Keratinocyte (primary cell): Measurements from ENCODE around the gene DDX53.

Source experiments
- EZH2 ChIP-seq: IDR thresholded peaks from one replicate; pipeline ENCODE4 v1.6.1; 2012; ENCODE audit warnings: inconsistent platforms, mild to moderate bottlenecking, low read length, moderate library complexity
- TF ChIP-seq, protein P1 (sequence below), 3 experiments: IDR thresholded peaks in 1 of 3; conservative IDR thresholded peaks in 1 of 3; optimal IDR thresholded peaks in 1 of 3; 2 replicates in 2 of 3; 3 replicates in 1 of 3; pipeline versions ENCODE3 to v1.5.1; 2011; ENCODE audit warnings: low read length in 3 of 3, mild to moderate bottlenecking in 3 of 3, moderate library complexity in 2 of 3, control low read depth in 1 of 3, inconsistent platforms in 1 of 3; ENCODE audit not compliant: insufficient read depth in 2 of 3; ENCODE audit errors: extremely low read depth in 1 of 3

DNA sequence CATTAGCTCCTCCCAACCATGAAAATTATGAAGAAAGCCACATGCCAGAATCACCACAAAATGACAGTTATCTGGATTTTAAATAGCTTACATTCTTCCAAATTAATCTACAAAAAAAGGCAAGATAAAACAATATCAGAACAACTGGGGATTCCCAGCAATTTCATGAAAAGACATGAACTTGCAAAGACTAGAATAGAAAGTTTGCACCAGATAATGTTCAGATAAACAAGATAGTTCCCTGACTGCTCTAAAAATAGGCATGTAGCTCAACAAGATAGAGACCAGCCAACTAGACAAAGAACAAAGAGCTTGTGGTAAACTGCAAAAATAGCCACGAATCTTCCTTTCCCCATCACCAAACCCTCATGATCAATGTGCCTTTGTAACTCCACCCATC, 30.3 kb upstream of the DDX53 start:
- TF ChIP-seq EZH2: no peak
- TF ChIP-seq, protein P1, sequence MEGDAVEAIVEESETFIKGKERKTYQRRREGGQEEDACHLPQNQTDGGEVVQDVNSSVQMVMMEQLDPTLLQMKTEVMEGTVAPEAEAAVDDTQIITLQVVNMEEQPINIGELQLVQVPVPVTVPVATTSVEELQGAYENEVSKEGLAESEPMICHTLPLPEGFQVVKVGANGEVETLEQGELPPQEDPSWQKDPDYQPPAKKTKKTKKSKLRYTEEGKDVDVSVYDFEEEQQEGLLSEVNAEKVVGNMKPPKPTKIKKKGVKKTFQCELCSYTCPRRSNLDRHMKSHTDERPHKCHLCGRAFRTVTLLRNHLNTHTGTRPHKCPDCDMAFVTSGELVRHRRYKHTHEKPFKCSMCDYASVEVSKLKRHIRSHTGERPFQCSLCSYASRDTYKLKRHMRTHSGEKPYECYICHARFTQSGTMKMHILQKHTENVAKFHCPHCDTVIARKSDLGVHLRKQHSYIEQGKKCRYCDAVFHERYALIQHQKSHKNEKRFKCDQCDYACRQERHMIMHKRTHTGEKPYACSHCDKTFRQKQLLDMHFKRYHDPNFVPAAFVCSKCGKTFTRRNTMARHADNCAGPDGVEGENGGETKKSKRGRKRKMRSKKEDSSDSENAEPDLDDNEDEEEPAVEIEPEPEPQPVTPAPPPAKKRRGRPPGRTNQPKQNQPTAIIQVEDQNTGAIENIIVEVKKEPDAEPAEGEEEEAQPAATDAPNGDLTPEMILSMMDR (optimal IDR thresholded peaks at IDR 0.05 in 1 of 3, IDR thresholded peaks at IDR 0.05 in 1 of 3, conservative IDR thresholded peaks at IDR 0.05 in 1 of 3; ENCODE audit: extremely low read depth in 1 of 3, insufficient read depth in 2 of 3, low read length in 3 of 3): no peak
